Osteoblast (primary cell): Measurements from ENCODE around the gene ABCC4. TPM values are rescaled to one million over a fixed set of nuclear protein-coding genes. Genes with fewer than 3 reads are reported as not detected.

Experiments used
- DNase-seq: peaks from one replicate; pipeline ENCODE4 v3.0.0; 2011; ENCODE audit warnings: low spot score, mixed read lengths; ENCODE audit not compliant: insufficient read length; ENCODE audit errors: missing footprints
- H2AFZ ChIP-seq: 2 replicates; pipeline ENCODE4 v1.6.0; 2011; ENCODE audit warnings: mild to moderate bottlenecking, low read length
- H3K27ac ChIP-seq: 2 replicates; pipeline ENCODE4 v1.5.1; 2011; ENCODE audit warnings: mild to moderate bottlenecking, low read depth, low read length, moderate library complexity
- H3K27me3 ChIP-seq: 2 replicates; pipeline ENCODE4 v1.6.0; 2012; ENCODE audit warnings: mild to moderate bottlenecking, control low read depth, inconsistent platforms, low read length, moderate library complexity; ENCODE audit not compliant: insufficient read depth
- H3K36me3 ChIP-seq: 2 replicates; pipeline ENCODE4 v1.5.1; 2011; ENCODE audit warnings: mild to moderate bottlenecking, low read length, control low read depth, moderate library complexity; ENCODE audit not compliant: insufficient read depth
- H3K4me1 ChIP-seq: 2 replicates; pipeline ENCODE4 v1.5.1; 2011; ENCODE audit warnings: mild to moderate bottlenecking, low read length, control low read depth, moderate library complexity; ENCODE audit not compliant: insufficient read depth
- H3K4me2 ChIP-seq: 2 replicates; pipeline ENCODE4 v1.6.0; 2011; ENCODE audit warnings: mild to moderate bottlenecking, low read length; ENCODE audit not compliant: insufficient read depth
- H3K4me3 ChIP-seq: fragments of 200-600 bp; sonication (generic); 3 replicates; pipeline ENCODE4 v1.5.1; 2012; ENCODE audit warnings: mild to moderate bottlenecking, low read length, inconsistent platforms; ENCODE audit not compliant: insufficient read depth
- H3K79me2 ChIP-seq: 2 replicates; pipeline ENCODE4 v1.6.0; 2012; ENCODE audit warnings: mild to moderate bottlenecking, low read length, control low read depth, inconsistent platforms; ENCODE audit not compliant: insufficient read depth
- H3K9me3 ChIP-seq: 2 replicates; pipeline ENCODE4 v1.5.1; 2011; ENCODE audit warnings: low read depth, low read length, control low read depth
- H4K20me1 ChIP-seq: 2 replicates; pipeline ENCODE4 v1.6.0; 2012; ENCODE audit warnings: mild to moderate bottlenecking, low read length, control low read depth; ENCODE audit not compliant: insufficient read depth
- CTCF ChIP-seq: IDR thresholded peaks from 2 replicates; pipeline ENCODE4 v1.5.1; 2011; ENCODE audit warnings: mild to moderate bottlenecking, low read depth, low read length, moderate library complexity; ENCODE audit errors: extremely low read depth
- total RNA-seq: library from RNA; depleted of rRNA; stranded (reverse); fragments of >200 nt; gene quantifications from 2 replicates; pipeline ENCODE4 v1.2.3, GENCODE V29; 2012

ABCC4 gene
- total RNA-seq, 1 donor = 27.5 TPM

GRCh38 chr13:95341441-95341840 lies 40.2 kb upstream of the ABCC4 start:
- Histone ChIP-seq H3K36me3 (no peaks in the 10 kb centered on the region), H3K4me1 (no peaks in the 10 kb centered on the region), H4K20me1 (no peaks in the 10 kb centered on the region), H3K4me2 (no peak overlapping the region), H3K9me3 (no peaks in the 10 kb centered on the region), H3K27me3 (no peaks in the 10 kb centered on the region), H3K79me2 (no peaks in the 10 kb centered on the region), H3K27ac (no peak overlapping the region), H3K4me3 (no peak overlapping the region), H2AFZ (no peak overlapping the region)
- no peak for DNase-seq
- no peak for TF ChIP-seq CTCF

- DNase-seq = no peak
- Histone ChIP-seq H3K4me2 (no peak overlapping the region), H3K27ac (no peak overlapping the region), H3K4me3 (no peak overlapping the region), H3K27me3 (no peaks in the 10 kb centered on the region), H3K36me3 (no peaks in the 10 kb centered on the region), H2AFZ (no peak overlapping the region), H3K9me3 (no peaks in the 10 kb centered on the region), H4K20me1 (no peaks in the 10 kb centered on the region), H3K4me1 (no peaks in the 10 kb centered on the region), H3K79me2 (no peaks in the 10 kb centered on the region)
- TF ChIP-seq CTCF = no peak
Observed at GRCh38 chr13:95338905-95339304, 37.7 kb upstream of the ABCC4 start.

GRCh38 chr13:95337597-95337996 lies 36.3 kb upstream of the ABCC4 start:
- H3K79me2 ChIP-seq = no peaks in the 10 kb centered on the region
- no peaks in the 10 kb centered on the region for H3K4me1 ChIP-seq
- no peak overlapping the region for H3K27ac ChIP-seq
- H2AFZ ChIP-seq = no peak overlapping the region
- H3K4me3 ChIP-seq = no peak overlapping the region
- no peak for DNase-seq
- H4K20me1 ChIP-seq = no peaks in the 10 kb centered on the region
- no peaks in the 10 kb centered on the region for H3K9me3 ChIP-seq
- no peak for TF ChIP-seq CTCF
- H3K4me2 ChIP-seq = no peak overlapping the region
- no peaks in the 10 kb centered on the region for H3K27me3 ChIP-seq
- no peaks in the 10 kb centered on the region for H3K36me3 ChIP-seq

- TF ChIP-seq CTCF = no peak
- no peak overlapping the region for H2AFZ ChIP-seq
- H3K4me3 ChIP-seq = no peak overlapping the region
- no peaks in the 10 kb centered on the region for H3K27me3 ChIP-seq
- no peaks in the 10 kb centered on the region for H4K20me1 ChIP-seq
- no peak overlapping the region for H3K27ac ChIP-seq
- H3K4me1 ChIP-seq = no peaks in the 10 kb centered on the region
- no peak overlapping the region for H3K4me2 ChIP-seq
- no peaks in the 10 kb centered on the region for H3K79me2 ChIP-seq
- no peak for DNase-seq
- H3K36me3 ChIP-seq = no peaks in the 10 kb centered on the region
- H3K9me3 ChIP-seq = no peaks in the 10 kb centered on the region
Observed at GRCh38 chr13:95335667-95336066, 34.4 kb upstream of the ABCC4 start.
